Fibroblast of skin of right quadriceps (primary cell): Measurements from ENCODE around the gene FOXN3.

Experiments used
- DNase-seq: peaks from one replicate; pipeline ENCODE4 v3.0.0-alpha.2; 2013

Gene FOXN3

DNA sequence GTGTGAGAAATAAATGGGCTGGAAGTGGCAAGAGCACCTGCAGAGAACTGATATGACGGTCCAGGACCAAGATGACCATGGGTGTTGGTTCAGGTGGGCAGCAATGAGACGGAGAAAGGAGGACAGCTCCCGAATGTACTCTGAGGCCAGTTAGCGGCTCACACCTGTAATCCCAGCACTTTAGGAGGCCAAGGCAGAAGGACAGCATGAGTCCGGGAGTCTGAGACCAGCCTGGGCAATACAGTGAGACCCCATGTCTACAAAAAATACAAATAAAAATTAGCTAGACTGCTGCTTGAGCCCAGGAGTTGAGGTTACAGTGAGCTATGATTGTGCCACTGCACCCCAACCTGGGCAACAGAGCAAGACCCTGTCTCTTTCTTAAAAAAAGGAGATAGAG lies 60.1 kb downstream of the FOXN3 start:
- DNase-seq, result no peak

DNA sequence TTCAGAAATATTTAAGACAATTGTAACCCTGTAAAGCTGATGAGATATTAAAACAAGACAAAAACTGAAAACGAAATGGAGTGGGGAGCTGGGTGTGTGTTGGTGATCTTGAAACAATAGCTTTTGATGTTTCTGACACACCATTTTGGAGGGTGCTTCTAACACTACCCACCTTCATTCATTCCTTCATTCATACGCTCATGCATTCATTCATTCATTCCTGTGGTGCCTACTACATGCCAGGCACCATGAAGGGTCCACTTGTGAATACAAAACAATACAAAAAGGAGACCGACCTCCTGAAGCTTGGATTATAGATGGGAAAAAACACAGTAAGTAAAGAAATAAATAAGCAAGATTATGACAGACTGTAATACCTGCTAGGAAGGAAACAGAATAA lies 60.5 kb downstream of the FOXN3 start:
- no peak for DNase-seq

DNA sequence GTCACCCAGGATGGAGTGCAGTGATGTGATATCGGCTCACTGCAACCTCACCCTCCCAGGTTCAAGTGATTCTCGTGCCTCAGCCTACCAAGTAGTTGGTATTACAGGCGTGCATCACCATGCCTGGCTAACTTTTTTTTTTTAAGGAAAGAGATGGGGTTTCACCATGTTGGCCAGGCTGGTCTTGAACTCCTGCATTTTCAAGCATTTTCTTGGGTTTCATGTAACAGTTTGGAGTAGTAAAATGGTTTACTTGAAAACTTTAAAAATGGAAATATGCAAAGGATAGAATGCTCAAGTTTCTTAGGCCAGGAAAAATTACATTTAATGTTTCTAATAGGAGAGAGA lies 63.3 kb downstream of the FOXN3 start:
- DNase-seq, result no peak

DNA sequence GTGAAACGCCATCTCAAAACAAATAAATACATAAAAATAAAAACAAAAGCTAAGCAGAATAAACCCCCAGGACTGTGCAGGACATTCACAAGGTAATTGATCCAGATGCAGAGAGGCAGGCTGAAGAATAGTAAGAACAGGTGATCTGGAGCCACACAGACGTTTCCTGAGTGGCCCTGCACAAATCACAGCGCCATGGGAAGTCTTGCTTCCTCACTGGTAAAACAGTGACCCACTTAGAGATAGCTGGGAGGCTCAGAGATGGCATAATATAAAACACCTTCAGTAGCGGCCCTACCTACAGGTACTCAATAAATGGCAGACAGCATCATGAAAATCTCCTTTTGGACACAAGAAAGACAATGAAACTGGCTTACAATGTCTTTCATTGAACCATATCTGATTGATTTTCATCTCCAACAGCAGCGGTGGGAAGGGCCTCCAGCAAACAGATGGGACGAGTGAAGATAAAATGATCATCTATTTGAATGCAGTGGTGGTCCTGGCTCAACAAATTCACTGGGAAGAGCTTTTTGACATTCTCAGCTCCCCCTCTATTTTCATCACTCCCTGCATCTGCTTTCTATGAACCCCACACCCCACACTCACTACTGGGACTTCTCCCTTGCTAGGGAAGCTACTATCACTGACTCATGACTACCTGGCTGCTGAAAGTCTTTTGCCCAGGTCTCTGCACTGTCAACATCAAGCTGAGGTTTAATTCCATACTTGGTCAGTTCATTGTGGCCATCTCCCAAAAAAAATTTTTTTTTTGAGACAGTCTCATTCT lies 63.9 kb downstream of the FOXN3 start:
- DNase-seq, result no peak

DNA sequence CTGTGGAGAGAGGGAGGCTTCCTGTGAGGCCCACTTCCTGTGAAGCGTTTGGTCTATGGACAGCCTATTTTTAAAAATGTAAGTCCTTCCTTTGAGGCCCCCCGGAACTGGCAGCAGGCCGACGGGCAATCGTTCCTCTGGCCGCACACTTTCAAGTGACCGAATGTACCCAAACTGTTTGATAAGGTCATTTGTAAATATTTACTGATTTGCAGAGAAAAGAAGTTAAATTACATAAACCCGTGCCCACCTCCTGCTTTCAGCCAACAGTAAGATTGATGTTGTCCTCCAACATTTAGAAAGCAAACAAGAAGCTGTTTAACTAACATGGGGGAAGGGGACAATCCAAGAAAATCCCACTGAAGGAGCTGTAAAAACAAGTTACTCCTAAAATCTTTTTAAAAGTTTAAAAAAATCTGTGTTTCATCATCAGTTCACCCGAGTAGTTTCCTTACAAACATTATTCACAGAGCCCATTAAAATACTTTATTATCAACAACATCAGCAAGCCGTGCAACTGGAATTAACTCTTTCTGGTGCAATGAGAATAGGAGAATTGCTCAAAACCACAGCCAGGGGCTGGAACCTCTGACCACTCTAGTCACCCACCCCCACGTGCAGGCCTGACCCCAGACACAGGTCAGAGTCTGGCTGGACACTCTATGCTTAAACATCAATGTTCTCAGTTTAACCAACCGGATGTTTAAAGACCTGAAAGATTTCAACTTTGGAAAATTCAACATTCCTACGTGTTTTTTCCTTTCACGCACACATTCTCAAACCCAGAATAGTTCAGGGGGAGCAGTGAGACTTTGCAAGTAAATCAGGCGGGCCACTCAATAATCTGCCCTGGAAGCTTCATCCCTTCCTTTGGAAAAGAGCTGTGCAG lies 65.3 kb downstream of the FOXN3 start:
- DNase-seq, result peak; percentile 41

DNA sequence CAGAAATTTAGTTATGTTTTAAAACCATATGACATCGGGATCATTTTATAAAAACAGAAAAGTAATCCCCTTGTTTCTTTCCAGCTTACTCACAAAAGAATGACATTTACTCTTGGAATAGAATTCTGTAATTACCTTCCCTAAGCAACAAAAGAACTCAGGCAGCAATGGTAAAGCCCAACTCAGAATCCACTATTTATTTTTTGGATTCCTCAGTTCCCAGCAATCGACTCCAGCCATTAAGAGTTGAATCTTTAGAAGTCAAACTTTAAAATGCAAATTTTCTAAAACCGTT lies 65.9 kb downstream of the FOXN3 start:
- DNase-seq, result no peak

DNA sequence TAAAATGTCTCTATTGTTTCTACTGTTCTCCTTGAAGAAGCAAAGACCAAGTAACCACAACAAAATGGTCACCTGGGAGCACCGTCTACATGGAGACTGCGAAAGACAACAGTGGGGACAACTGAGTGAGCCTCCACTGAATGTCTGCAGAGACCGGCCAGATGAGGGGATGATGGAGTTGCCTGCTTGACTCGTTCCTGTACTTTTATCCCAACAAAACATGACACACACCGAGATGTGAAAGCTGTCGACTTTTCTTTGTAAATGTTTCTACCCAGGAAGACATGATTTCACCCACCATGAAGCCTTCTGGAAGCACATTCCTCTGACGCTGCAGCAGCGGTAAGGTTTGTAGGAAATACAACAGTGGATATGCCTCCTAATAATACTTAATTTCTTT lies 66.9 kb downstream of the FOXN3 start:
- DNase-seq, result no peak

DNA sequence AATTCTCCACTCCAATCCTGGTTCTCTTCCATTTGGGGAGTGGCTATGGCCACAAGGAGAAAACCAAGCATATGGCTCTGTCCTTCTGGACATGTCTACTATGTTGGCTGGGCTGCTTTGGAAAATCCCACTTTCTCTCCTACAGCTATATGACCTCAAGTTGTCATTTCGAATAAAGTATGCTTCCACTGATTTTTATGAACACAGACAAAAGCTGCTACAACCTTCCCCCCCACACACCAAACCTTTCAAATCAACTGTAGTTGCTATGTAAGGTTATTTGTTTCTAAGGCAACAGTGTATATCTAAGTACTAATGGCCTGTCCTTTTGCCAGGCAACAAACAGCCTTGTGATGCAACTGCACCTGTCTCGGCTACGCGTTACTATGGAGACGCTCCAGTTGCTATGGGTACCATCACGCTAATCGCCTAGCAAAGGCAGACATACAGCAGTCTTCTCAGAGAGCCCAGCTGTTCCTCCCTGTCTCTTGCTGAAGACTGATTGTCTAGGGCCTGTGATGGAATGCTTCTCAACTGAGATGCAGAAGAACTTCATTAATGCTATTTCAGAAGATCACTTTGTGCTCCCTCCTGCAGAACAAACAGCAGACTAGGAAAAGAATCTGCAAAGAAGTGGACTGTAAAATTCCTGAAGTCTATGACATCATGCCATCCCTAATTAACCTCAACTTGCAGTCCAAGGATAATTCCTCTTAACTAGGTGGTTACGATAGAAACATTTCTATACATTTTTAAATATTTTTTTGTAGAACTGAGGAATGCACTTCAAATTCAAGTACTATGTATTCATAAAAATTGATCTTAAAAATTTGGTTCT lies 67.6 kb downstream of the FOXN3 start:
- peak; percentile 26 for DNase-seq

DNA sequence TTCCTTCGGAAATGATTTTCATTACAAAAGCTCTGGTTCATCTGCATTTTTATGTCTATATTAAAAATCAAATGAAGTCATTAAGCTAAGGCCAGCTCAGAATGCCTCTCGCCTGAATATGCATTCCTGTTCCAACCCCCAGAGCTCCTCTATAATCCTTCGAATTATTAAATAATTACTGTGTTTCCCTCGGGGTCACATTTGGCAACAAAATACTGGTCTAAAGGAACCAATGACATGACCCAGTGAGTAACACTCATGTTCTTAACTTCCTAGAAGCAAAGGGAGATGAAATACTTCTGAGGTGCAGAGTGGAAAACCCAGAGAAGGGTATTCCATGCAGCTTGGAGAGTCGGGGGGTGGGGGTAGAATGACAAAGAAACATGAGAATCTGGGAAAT lies 68.3 kb downstream of the FOXN3 start:
- DNase-seq, result peak; percentile 66

DNA sequence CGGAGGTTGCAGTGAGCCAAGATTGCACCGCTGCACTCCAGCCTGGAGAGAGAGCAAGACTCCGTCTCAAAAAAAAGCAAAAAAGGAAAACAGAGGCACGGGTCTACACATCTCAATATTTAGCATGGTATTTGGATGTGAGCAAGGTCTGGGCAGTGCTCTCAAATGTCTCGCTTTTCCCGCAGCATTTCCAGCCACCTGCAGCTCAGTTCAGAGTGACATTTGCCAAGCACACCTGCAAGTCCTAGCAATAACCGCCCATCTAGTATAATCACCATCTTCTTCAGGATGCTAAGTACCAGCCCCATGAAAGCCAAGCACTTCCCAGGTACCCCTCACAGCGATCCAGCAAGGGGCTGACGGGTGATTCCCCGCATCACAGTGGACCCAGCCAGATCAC lies 69.1 kb downstream of the FOXN3 start:
- no peak for DNase-seq

DNA sequence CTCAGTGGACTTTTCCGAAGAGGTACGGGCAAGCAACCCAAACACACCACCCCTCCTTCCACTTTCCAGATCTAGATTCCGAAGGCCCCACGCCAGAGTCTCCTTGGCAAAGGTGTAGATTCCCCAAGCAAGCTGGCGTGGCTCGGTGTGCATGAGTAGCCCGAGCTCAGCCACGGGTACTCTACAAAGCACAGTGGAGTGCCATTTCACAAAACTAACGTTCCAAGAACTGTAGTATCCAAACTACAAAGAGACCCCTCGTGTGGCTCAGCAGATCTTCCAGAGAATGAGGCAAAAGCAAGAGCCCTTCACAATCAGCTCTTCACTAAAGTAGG lies 72.1 kb downstream of the FOXN3 start:
- DNase-seq, result no peak

DNA sequence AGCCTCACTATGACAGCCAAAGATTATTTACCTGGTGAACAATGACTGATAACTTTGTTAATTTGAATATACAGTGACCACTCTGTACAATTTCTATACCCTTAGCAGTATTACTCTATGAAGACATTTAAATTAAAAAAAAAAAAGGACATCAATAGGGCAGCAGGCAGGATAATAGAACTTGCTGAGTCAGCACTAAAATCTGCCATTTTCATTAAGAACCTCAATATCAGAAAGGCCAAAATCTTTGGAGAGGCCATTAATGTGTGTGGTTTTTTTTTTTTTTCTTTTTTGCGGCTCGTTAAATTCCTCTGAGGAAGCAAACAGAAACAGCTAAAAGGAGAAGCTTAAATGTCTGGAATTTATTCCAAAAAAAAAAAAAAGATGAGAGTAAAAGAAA lies 73.7 kb downstream of the FOXN3 start:
- DNase-seq, result no peak

DNA sequence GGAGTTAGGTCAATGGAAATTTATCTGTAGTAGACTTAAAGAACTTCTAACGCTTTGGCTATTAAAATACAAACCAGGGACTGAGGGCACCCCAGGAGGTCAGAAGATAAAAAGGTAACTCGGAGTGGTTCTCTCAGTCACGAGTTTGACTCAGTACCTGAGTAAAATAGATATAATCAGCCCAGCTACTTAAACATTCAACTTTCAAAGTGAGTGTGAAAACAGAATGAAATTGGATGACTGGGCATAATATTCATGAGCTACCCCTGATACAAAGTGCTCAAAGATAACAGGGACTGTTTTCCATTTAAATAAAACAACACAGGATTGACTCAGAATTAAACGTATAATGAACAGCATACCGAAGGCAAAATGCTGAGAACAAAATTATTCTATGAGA lies 75.0 kb downstream of the FOXN3 start:
- no peak for DNase-seq

DNA sequence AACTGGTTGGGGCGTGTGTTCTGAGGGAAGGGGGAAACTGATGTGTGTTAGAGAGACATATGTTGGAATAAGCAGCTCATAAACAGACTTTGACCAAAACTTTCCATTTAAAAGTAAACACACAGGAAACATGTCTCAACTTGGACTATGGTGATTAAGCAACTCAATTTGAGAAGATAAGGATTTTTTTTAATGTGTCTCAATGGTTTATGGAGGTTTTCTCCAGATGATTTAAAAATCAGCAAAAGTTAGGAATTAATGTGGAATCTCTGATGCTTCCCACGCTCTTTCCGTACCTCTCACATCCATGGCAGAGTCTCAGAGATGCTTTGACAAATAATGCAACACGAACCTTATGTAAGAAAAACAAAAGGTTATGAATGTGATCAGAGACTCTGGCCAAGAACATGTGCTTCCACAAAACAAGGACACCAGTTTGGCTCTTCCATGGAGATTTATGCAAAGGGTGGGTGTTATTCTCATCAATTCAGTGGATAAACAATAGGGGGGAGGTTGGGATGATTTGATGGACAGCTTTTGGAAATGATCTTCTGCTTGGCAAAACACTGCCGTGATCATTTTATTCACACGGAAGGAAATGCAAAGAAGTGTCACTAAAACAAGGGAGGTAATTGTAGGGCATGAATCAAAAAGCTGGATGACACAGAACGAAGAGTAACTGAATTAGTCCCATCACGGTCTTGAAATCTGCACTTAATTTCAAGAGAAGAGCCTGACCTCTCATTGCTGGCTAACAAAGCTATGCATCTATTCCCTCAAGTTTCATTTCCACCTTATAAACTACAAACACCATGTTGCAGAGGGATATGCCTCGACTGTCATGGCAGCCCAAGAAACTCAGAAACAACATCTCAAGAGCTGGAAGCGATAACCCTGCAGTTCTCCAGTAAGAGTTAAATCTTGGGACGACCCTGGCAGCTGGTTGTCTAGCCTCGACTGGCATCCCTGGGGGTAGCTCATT lies 76.5 kb downstream of the FOXN3 start:
- DNase-seq, result no peak

DNA sequence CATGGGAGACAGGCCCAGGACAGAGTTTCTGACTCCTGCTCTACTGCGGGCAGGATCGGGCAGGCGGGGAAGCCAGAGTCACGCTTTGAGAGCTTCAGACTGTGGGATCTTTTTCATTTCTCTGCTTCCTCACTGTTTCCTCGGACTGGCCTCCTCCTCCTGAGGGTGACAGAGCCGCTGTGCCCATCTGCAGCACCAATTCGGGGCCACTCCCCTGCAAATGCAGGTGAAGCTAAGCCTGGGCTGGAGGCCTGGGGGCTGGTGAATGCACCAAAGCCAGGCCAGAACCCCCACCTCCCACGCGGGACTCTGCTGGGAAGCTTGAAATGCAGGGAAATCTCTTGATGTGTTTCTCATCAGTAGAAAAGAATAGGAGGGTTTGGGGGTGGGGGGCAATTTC lies 77.5 kb downstream of the FOXN3 start:
- DNase-seq, result no peak

DNA sequence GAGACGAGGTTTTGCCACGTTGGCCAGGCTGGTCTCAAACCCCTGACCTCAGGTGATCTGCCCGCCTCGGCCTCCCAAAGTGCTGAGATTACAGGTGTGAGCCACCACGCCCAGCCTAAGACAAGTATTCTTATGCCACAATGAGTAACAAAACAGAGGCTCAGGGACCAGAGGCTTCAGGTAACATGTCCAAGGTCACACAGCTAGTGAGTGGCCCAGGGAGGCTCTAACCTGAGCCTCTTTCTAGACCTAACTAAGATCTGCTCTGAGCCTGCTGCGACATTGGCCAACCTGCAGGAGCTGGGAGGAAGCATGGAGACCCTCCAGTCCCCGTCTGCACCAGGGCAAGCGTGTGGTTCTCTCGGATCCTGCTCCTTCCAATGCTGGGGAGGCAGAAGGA lies 77.9 kb downstream of the FOXN3 start:
- no peak for DNase-seq

DNA sequence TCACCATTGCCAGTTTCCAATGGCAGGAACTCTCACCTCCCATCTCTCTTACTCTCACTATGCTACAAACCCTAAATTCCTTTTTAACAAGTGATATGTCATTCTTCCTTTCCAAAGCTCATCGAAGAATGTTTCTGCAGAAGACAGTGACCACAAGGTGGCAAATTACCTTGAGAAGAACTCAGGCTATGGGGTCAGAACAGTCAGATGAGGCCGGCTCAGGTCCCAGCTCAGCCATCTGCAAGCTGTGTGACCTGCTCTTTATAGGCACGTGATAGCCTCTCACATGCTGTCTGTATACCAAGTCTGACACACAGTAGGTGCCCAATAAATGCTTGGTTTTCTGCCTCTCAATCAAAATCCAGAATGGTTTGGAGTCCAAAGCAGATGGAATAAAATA lies 80.7 kb downstream of the FOXN3 start:
- DNase-seq, result no peak

DNA sequence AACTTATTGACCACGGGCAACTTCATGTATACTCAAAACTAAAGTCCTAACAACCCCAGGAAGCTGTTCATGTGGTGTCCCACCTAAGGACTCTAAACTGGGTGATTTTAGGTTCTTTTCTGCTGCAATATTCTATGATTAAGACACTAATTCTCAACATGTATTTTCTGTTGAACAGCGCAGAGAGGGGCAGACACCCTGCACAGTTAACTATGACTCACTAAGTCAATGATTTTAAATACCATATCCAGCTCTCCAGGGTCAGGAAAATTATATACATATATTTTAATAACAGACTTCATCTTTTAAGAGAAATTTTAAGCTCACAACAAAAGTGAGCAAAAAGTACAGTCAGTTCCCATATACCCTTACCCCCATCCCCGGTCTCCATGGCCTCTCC lies 85.0 kb downstream of the FOXN3 start:
- no peak for DNase-seq

DNA sequence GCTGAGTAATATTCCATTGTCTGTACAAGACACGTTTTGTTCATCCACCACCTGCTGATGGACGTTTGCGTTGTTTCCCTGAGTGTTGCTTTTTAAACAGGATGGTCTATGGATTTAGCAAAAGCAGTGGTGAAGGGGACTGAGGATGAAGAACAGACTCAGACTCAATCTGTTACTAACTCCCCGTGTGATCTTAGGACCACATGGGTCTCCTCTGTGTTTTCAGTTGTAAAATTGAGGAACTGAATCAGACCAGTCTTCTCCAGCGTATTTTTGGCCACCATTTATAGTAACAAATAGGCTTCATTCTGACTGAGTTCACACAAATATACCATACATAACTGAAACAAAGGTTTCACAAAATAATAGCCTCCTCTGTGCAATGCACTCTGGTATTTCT lies 85.6 kb downstream of the FOXN3 start:
- DNase-seq, result no peak

DNA sequence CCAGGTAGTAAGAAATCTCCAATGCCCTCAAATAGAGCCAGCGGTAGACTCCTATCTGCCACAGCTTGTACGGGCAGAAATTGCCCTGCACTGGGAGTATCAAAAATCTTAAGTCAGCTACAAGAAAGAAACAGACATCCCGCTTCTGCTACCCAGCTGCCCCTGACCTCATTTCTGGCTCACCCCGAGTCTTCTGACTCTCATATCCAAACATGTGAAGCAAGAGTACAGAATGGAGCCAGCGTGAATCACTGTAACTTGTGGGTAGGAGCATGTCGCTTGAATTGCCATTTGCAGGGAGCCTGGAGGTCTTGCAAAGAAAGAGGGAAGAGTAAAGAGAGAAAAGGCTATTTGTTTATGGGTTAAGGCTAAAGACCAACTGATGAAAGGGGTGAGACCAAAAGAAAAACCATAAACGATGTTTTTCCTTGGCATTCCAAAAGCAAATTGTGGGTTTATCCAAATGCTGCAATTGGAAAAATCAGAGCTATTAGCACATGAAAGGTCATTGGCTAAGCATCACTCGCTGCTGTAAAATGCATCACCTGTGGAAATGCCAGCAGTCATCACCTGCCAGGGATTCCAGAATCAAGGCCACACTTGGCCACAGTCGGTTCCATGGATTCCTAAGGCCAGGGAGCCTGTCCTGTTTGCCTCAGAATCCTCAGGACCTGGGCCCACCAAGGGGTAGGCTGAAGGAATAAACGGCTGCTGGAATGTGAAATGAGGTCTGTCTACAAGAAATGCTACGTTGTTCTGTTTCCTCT lies 86.6 kb downstream of the FOXN3 start:
- DNase-seq, result peak; percentile 79

DNA sequence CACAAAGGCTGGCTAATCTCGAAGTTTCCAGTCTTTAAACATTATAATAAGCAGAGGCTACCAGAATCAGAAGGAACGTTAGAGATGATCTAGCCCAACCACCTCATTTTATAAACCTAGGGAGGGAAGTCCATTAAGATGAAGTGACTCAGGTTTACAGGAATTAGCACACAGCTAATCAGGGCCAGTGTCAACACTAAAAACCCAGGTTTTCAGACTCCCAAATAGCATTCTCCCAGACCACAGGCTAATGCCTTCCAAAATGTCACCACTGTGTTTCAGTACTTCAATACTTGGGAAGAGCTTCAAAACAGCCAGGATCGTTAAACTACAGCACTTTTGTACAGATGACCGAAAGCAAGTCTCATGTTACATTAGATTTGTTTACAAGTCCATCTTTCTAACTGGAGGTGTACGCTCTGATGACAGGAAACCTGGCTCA lies 89.2 kb downstream of the FOXN3 start:
- DNase-seq, result peak; percentile 65

DNA sequence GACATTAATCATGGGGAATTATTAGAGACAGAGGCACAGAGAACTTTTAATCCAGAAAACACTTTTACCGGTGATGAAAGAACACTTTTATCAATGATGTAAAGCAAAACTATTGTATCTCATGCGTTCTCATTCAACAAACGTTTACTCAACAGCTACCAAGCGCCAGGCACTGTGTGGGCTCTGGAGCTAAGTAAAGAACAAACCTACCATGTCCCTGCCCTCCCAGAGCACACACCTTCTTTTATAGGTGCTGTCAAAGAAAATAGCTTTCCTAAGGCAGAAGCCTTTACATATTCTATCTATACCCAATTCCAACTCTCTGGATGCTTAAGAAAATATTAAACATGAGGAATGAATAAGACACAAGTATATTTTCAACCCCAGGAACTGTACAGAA lies 91.1 kb downstream of the FOXN3 start:
- DNase-seq, result no peak
